Transverse colon (tissue), 3 donors: ENCODE results near the gene TOX2.

Source experiments
- EP300 ChIP-seq: sonication (generic); formaldehyde crosslinking; IDR thresholded peaks from one replicate; pipeline ENCODE4 v1.6.1; 2017; ENCODE audit warnings: antibody characterized with exemption, low read depth
- POLR2A ChIP-seq: fragments of 450-650 bp; IDR thresholded peaks from one replicate; pipeline ENCODE4 v1.6.1; 2016; ENCODE audit warnings: antibody characterized with exemption, mild to moderate bottlenecking, moderate library complexity
- TF ChIP-seq, protein P1 (sequence below), 5 experiments: fragments of 200-600 bp in 3 of 5; fragments of 450-650 bp in 2 of 5; sonication (generic) in 3 of 5; IDR thresholded peaks; 1 replicate in 2 of 5; 2 replicates in 3 of 5; pipeline ENCODE4 v1.5.1; 2016 to 2017; ENCODE audit warnings: antibody characterized with exemption in 5 of 5, inconsistent platforms in 3 of 5, mild to moderate bottlenecking in 2 of 5, moderate library complexity in 1 of 5

DNA sequence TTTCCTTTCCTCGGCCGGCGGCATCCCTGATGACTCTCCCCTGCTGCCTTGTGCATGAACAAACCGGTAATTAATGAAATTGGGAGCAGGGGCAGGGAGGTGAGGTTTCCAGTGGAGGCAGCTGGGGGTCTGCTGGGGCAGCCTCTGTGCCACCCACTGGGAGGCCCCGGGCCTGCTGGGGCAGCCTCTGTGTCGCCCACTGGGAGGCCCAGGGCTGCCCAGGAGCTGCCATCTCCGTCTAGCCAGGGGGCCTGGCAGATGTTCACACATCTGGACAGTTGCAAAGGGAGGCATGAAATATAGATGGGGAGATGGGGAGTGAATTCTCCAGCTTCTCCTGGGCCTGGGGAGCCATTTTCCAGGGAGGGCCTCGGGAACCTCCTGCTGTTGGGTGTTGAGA lies 33.8 kb downstream of the TOX2 start:
- no peak for TF ChIP-seq POLR2A
- TF ChIP-seq EP300, result no peak
- TF ChIP-seq, protein P1, sequence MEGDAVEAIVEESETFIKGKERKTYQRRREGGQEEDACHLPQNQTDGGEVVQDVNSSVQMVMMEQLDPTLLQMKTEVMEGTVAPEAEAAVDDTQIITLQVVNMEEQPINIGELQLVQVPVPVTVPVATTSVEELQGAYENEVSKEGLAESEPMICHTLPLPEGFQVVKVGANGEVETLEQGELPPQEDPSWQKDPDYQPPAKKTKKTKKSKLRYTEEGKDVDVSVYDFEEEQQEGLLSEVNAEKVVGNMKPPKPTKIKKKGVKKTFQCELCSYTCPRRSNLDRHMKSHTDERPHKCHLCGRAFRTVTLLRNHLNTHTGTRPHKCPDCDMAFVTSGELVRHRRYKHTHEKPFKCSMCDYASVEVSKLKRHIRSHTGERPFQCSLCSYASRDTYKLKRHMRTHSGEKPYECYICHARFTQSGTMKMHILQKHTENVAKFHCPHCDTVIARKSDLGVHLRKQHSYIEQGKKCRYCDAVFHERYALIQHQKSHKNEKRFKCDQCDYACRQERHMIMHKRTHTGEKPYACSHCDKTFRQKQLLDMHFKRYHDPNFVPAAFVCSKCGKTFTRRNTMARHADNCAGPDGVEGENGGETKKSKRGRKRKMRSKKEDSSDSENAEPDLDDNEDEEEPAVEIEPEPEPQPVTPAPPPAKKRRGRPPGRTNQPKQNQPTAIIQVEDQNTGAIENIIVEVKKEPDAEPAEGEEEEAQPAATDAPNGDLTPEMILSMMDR (IDR thresholded peaks at IDR 0.05), result no peak
